Activated naive CD8-positive, alpha-beta T cell treated with anti-CD3 and anti-CD28 coated beads, Interleukin-2, amount 50 U/mL, for 16 hours (primary cell): ENCODE results near the gene CMTM6.
"Not testable (repeated sequence)": the region's sequence is repeated elsewhere in the genome, so short reads cannot be mapped to it uniquely, and the experiment has no call there.

Experiments used
- DNase-seq: peaks from one replicate; pipeline ENCODE4 v3.0.0-alpha.2; 2020; ENCODE audit warnings: low read depth, low spot score

CMTM6 gene

GRCh38 chr3:32448686-32449474 is 53.8 kb downstream of the CMTM6 start:
- DNase-seq = no peak

GRCh38 chr3:32447865-32448400 is 54.7 kb downstream of the CMTM6 start:
- no peak for DNase-seq

- no peak for DNase-seq
Measured at GRCh38 chr3:32443478-32443877, 59.2 kb downstream of the CMTM6 start.

GRCh38 chr3:32442766-32443165 is 59.9 kb downstream of the CMTM6 start:
- no peak for DNase-seq

GRCh38 chr3:32440611-32441350 is 61.9 kb downstream of the CMTM6 start:
- no peak for DNase-seq

- not testable (repeated sequence) for DNase-seq
Measured at GRCh38 chr3:32439421-32439820, 63.2 kb downstream of the CMTM6 start.

GRCh38 chr3:32438596-32439344 is 63.9 kb downstream of the CMTM6 start:
- DNase-seq = no peak

GRCh38 chr3:32437896-32438295 is 64.8 kb downstream of the CMTM6 start:
- DNase-seq = no peak

- DNase-seq = no peak
Measured at GRCh38 chr3:32436816-32437189, 65.8 kb downstream of the CMTM6 start.

- no peak for DNase-seq
Measured at GRCh38 chr3:32435911-32436815, 66.5 kb downstream of the CMTM6 start.

GRCh38 chr3:32434206-32434605 is 68.4 kb downstream of the CMTM6 start:
- no peak for DNase-seq

- DNase-seq = no peak
Measured at GRCh38 chr3:32432711-32433530, 69.7 kb downstream of the CMTM6 start.

- DNase-seq = no peak
Measured at GRCh38 chr3:32432045-32432710, 70.5 kb downstream of the CMTM6 start.

GRCh38 chr3:32431481-32431880 is 71.2 kb downstream of the CMTM6 start:
- no peak for DNase-seq
